HG02610 (cell line): ENCODE measurements around the gene GCNT2.
"Not testable (repeated sequence)": the region's sequence is repeated elsewhere in the genome, so short reads cannot be mapped to it uniquely, and the experiment has no call there.

Experiments used
- ATAC-seq: cut with Tn5 transposase; IDR thresholded peaks from one replicate; pipeline ENCODE4 v1.9.1; 2021; ENCODE audit warnings: mild to moderate bottlenecking, moderate library complexity; ENCODE audit not compliant: unreplicated experiment

GCNT2 gene

GRCh38 chr6:10543488-10543887 is 22.3 kb downstream of the GCNT2 start:
- ATAC-seq: no peak

GRCh38 chr6:10545482-10545881 is 24.3 kb downstream of the GCNT2 start:
- no peak for ATAC-seq

GRCh38 chr6:10547809-10548208 is 26.7 kb downstream of the GCNT2 start:
- no peak for ATAC-seq

GRCh38 chr6:10550764-10551163 is 29.6 kb downstream of the GCNT2 start:
- no peak for ATAC-seq

- ATAC-seq: no peak
Measured at GRCh38 chr6:10552270-10552810, 31.2 kb downstream of the GCNT2 start.

- ATAC-seq: no peak
Measured at GRCh38 chr6:10553871-10554270, 32.7 kb downstream of the GCNT2 start.

GRCh38 chr6:10554826-10555225 is 33.7 kb downstream of the GCNT2 start:
- ATAC-seq: no peak

GRCh38 chr6:10555625-10556309 is 34.6 kb downstream of the GCNT2 start:
- ATAC-seq: no peak

GRCh38 chr6:10556589-10556988 is 35.4 kb downstream of the GCNT2 start:
- ATAC-seq: no peak

- no peak for ATAC-seq
Measured at GRCh38 chr6:10556992-10557391, 35.8 kb downstream of the GCNT2 start.

GRCh38 chr6:10557913-10558312 is 36.8 kb downstream of the GCNT2 start:
- ATAC-seq: no peak

GRCh38 chr6:10558565-10558964 is 37.4 kb downstream of the GCNT2 start:
- no peak for ATAC-seq

- no peak for ATAC-seq
Measured at GRCh38 chr6:10559522-10560152, 38.5 kb downstream of the GCNT2 start.

GRCh38 chr6:10561611-10562199 is 40.6 kb downstream of the GCNT2 start:
- ATAC-seq: no peak

- ATAC-seq: no peak
Measured at GRCh38 chr6:10564975-10565673, 44.0 kb downstream of the GCNT2 start.

GRCh38 chr6:10565913-10566312 is 44.8 kb downstream of the GCNT2 start:
- ATAC-seq: no peak

- no peak for ATAC-seq
Measured at GRCh38 chr6:10567256-10568026, 46.3 kb downstream of the GCNT2 start.

GRCh38 chr6:10569392-10570127 is 48.4 kb downstream of the GCNT2 start:
- no peak for ATAC-seq

GRCh38 chr6:10575519-10575918 is 54.4 kb downstream of the GCNT2 start:
- ATAC-seq: not testable (repeated sequence)

GRCh38 chr6:10576226-10576625 is 55.1 kb downstream of the GCNT2 start:
- no peak for ATAC-seq
